HG03064 (cell line): Measurements from ENCODE around the gene PAMR1.
A peak's percentile ranks its signal among the peaks of the same experiment; 100 is the strongest.

Experiments used
- ATAC-seq: cut with Tn5 transposase; IDR thresholded peaks from one replicate; pipeline ENCODE4 v1.9.1; 2021; ENCODE audit warnings: low read depth; ENCODE audit not compliant: unreplicated experiment

Gene PAMR1

DNA sequence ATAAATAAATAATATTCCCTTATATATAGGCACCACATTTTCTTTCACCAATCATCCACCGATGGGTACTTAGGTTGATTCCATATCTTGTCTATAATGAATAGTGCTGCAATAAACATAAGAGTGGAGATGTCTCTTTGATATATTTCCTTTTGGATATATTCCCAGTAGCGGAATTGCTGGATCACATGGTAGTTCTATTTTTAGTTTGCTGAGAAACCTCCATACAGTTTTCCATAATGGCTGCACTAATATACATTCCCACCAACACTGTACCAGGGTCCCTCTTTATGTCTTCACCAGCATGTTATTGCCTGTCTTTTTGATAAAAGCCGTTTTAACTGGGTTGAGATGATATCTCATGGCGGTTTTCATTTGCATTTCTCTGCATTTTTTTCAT, 23.6 kb downstream of the PAMR1 start:
- ATAC-seq, result no peak

DNA sequence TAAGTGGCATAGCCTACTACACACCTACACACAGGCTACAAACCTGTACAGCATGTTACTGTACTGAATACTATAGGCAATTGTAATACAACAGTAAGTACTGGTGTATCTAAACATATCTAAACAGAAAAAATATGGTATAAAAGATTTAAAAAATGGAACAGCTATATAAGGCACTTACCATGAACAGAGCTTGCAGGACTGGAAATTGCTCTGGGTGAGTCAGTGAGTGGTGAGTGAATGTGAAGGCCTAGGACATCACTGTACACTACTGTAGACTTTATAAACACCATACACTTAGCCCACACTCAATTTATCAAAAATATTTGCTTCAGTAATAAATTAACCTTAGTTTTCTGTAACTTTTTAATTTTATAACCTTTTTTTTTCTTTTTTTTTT, 24.7 kb downstream of the PAMR1 start:
- ATAC-seq, result no peak

- no peak for ATAC-seq
These were observed 29.0 kb downstream of the PAMR1 start for GRCh38 chr11:35496416-35496815.

- ATAC-seq, result no peak
These were observed 30.4 kb downstream of the PAMR1 start for GRCh38 chr11:35494957-35495490.

DNA sequence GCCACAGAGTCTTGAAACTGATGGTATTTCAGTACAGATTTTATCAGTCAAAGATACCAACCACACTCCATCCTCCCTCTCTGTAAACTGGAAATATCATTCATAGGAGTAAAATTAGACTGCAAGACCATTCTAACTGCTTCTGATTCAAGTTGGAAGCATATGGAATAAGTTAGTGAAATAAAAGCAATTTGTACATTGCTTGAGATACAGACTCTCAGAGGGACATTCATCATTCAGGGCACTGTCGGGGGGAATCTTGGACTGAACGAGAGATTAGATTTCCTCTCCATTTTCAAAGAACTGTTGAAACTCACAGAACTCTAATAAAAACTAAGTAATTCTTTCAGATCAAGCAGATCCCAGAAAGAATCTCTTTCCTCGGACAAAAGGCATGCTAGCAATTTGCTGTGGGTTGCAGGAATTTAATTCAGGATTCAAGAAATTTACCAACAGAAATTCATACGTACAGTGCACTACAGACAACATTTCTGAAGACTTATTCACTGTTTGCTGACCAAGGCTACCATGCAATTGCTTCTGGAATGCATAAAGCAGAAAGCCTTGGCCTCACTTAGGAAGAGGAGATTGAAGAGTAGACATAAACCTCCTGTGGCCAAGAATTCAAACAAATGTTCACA, 34.1 kb downstream of the PAMR1 start:
- ATAC-seq, result no peak

DNA sequence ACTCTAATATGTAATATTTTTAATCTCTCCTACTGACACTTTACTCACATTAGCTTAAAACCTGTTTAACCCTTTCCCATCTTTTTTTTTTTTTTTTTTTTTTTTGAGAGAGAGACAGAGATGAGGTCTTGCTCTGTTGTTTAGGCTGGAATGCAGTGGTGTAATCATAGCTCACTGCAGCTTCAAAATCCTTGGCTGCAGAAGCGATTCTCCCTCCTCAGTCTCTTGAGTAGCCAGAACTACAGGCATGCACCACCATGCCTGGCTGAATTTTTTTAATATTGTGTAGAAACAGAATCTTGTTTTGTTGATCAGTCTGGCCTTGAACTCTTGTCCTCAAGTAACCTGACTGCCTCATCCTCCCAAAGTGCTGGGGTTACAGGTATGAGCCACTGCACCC, 37.3 kb downstream of the PAMR1 start:
- no peak for ATAC-seq

GRCh38 chr11:35487532-35488078, 37.8 kb downstream of the PAMR1 start:
- ATAC-seq, result no peak

DNA sequence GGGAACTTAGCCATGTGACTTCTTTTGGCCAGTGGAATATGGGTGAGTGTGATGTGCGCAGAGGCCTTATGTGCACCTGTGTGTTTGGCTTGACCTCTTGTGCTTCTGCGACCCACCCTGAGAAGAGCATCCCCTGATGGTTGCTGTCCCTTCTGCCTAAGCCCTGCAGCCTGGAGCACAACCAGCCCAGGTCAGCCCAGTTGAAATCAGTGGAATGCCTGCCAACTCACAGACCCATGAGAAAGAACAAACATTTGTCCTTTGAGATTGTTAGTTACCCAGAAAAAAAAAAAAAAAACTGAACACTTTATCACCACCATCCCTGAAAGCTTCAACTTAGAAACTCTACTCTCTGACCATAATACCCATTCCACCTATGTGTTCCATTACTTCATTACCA, 38.5 kb downstream of the PAMR1 start:
- no peak for ATAC-seq

DNA sequence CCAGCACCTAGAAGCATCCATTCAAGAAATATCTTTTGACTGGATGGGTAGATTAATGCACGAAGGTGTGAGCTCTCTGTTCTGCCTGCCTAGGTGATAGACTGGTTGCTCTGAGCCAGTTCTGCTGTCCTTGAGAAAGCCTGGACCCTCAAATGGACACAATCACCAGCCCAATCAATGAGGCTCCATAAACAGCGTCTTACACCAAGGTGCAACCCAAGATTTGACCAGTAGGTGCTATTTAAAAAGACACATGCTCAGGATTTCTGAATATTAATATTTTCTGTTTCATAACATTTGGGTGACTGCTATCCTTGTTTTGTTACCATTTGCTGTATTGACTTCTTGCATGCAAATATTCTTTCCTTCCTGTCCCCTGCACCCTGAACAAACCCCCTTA, 39.0 kb downstream of the PAMR1 start:
- no peak for ATAC-seq

DNA sequence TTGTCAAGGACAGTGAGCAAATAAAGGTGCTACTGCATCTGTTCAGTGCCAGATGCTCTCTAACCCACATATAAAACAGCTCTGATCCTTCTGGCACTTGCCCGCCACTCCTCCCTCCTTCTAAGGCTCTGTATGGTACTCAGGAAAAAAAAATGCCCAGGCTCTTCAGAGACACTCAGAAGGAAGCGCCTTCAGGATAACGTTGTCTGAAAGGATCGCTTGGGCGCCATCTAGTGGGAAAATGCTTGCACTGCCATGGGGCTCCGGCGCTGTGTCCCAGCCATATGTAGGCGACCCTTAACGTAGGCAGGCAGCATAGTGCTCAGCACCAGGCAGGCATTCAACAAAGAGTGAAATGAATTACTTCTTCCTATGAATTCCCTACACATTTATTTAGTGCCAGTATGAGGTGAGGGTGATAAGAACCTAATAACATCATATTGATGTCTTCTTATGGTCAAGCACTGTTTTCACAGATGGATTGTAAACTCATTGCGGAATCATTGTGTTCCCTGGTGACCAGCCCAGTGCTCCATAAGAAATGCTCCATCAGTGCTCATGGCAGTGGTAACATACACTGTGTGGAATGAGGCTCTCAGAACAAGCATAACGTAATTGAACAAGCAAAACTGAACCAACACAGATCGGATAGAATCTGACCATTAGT, 39.6 kb downstream of the PAMR1 start:
- ATAC-seq, result peak; percentile 90

DNA sequence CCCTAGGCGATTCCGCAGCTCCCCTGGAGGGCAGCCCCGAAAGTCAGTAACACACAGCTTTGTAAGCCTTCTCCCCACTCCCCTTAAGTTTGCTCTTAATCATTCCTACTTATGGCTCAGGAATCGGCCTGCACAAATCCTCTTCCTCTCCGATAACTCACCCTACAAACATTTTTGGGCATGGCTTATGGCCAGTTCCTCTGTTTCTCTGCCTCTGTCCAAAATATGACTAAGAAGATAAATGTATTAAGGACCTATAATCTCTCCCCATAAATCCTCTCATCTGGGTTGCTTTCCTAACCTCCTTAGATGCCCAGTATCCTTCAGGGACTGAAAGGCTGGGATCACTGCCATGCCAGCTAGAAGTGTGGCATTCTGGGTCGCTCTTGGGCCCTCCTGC, 41.0 kb downstream of the PAMR1 start:
- ATAC-seq, result no peak

- ATAC-seq, result no peak
These were observed 42.1 kb downstream of the PAMR1 start for GRCh38 chr11:35483131-35483820.

DNA sequence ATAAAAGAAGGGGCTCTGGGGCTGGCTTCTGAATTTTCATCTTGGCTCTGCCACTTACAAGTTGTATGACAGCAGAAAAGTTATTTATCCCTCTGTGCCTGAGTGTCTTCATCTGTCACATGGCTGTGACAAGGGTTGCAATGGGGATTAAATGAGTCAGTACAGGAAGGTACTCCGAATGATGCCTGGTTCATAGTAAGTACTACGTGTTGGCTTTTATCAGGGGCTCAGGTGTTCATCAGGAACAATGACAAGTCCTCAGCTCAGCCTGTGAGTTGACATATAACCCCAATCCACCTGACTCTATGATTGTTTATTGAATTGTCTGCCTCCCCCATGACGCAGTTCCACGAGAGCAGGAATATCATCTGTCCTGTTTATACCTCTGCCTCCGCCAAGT, 45.7 kb downstream of the PAMR1 start:
- ATAC-seq, result no peak

GRCh38 chr11:35478471-35479091, 46.8 kb downstream of the PAMR1 start:
- no peak for ATAC-seq

- no peak for ATAC-seq
These were observed 47.5 kb downstream of the PAMR1 start for GRCh38 chr11:35477901-35478300.

DNA sequence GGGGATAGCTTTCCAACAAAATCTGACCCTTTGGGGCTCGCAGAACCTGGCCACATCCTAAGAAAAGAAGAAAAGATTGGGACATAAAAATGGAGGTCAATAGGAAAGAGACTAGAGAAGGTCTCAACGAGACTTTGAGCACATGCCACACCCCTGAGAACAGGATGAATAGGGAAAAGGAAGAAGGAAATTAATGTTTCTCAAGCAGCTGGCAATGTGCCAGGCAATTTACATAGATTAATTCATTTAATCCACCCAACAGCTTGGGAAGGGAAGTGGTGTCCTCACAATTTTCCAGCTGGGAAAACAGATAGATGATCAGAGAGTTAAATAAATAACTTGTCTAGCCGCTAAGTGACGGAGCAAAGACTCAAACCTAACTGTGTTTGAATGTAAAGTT, 50.7 kb downstream of the PAMR1 start:
- ATAC-seq, result no peak

- ATAC-seq, result no peak
These were observed 51.5 kb downstream of the PAMR1 start for GRCh38 chr11:35473795-35474374.

GRCh38 chr11:35470616-35471015, 54.8 kb downstream of the PAMR1 start:
- ATAC-seq, result no peak

GRCh38 chr11:35466058-35466457, 59.4 kb downstream of the PAMR1 start:
- no peak for ATAC-seq

- no peak for ATAC-seq
These were observed 61.1 kb downstream of the PAMR1 start for GRCh38 chr11:35464308-35464707.

- no peak for ATAC-seq
These were observed 62.1 kb downstream of the PAMR1 start for GRCh38 chr11:35463331-35463751.
